Activated CD4-positive, alpha-beta T cell treated with anti-CD3 and anti-CD28 coated beads, Interleukin-2, amount 50 U/mL, for 1 hour (primary cell): Measurements from ENCODE around the gene CCDC187.

ENCODE experiments used
- DNase-seq: peaks from one replicate; pipeline ENCODE4 v3.0.0-alpha.2; 2020

Gene CCDC187

DNA sequence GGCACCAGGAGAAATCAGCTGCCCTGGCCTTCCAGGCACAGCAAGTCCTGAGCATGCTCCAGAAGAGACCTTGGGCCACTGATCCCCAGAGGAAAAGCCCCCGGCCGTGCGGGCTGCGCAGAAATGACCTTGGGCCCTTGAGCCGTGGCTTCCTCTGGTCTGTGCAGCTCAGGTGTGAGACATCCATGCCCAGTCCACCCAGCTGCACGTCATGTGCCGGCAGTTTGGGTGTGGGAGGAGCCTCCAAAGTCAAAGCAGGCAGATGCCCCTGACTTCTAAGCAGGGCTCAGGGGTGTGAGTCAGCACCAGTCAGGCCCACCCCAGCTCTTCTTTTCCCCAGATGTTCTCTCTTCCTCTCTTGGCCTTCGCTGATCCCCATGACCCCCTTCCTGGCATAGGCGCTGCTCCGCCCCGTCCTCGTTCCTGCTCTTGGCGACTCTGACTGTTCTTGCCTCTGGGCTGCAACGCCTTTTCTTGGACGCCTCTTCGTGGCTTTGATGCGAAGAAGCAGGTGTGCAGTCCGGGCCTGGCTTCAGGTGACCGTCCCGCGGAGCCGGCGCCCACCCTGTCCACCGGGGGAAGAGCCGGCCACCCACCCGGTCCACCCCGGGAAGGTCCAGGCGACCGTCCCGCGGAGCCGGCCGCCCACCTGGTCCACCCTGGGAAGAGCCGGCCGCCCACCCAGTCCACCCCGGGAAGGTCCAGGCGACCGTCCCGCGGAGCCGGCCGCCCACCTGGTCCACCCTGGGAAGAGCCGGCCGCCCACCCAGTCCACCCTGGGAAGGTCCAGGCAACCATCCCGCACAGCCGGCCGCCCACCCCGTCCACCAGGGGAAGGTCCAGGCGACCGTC, 52.4 kb downstream of the CCDC187 start:
- no peak for DNase-seq

DNA sequence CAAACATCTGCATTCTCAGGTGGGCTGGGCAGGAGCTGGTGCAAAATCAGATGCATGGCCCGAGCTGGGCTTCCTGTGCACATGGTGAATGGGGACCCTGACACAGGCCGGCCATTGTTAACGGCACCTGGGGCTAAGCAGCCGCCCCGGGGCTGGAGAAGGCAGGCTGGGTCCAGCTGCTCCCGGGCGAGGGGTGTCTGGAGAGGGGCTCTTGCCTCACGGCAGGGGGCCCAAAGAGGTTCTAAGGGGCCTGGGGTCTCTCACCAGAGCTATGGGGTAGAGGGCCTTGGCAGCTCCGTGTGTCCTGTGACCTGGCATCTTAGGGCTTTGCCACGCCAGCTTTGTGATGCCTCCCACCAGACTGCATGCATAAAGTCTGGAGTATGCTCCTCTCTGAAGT, 53.2 kb downstream of the CCDC187 start:
- no peak for DNase-seq

DNA sequence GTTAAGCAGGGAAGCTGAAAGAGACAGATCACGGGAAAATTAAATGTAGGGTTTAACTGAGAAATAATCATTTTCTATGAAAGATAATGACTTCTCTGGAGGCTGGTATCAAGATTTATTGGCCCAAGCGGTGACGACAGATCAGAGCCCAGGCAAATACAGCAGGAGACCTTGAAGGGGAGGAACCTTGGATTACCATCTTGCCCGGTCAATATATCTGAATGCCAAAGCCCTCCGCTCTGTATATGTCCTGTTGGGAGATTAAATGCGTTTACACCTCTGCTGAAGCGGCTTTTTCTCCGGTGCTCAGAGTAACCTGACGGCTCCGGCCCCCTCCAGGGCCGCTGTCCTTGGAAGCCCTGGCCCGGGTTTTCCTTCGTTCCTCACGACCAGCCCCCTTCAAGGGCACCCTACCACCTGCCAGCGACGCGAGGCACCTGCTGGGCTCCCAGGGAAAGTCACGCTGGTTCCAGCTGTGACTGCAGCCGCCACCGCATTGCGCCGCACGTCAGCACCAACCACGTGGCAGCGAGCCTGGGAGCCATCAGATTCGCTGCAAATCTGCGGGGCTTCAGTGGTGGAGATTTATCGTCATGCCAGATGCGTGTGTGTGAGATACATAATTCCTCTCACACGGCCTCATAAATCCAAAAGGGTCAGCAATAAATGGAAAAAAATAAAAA, 53.9 kb downstream of the CCDC187 start:
- DNase-seq, result no peak

DNA sequence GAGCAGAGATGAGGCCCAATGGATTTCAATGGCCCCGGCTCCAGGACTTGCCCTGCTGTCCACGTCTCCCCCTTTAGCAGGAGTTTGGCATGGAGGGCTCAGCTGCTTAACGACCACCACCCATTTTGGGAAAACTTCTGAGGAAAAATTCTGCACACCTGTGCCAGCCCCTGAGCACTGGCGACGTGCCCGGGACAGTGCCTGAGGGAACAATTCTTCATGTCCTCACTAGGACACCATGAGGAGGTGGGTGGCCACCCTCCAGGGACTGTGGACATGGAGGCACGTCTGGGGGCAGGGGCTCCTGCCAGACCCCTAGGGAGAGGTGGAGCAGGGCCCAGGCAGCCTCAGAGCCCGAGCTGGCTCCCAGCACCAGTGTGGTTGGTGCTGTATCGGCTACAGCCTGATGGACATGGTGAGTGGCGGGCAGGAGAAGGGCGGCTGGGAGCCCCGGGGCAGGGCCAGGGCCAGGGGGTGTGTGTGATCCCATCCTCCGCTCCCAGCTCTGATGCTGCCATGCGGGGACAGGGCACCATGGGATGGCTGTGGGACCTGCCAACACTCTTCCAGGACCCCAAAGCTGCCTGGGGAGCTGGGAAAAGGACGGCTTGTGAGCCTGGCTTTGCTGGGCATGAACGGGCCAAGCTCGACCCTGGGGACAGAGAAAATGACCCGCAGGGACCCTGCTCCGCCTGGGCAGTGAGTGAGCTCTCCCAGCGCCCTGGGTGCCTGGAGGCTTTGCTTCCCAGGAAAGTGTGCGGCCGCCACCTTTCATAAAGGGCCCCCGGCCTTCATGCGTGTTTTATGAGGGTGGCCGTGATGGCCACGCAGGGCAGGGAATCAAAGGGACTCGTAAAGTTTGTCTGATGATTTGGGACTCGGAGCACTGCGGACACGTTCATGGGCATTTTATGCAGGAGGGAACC, 54.7 kb downstream of the CCDC187 start:
- no peak for DNase-seq

DNA sequence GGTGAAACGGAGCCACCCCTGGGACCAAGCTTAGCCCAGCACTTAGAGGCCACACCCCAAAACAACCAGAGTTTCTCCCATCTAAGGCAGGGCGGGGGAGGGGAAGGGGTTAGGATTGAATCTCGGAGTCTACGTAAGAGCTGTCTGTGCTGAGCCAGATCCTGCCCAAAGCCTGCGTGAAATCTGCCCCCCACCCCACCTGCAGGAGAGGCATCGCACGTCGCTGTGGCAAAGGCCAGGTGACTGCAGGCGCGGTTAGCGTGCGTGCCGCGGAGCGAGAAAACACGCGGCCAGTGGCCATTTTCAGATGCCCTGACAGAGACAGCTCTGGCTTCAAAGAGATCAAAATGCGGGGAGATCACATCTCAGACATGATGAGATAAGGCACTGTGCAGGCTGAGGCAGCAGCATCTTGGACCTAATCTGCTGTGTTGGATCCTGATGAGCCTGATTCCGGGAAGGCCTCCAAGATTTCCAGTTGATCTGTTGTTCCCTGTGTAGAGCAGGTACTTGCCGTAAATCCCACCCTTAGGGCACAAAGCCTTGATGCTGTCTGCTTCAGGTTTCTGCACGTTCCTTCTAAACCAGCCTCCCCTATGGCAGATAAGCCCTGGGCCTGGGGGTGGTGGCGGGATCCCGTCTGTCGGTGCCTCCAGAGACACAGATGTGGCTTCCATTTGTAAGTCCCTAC, 55.8 kb downstream of the CCDC187 start:
- DNase-seq, result no peak

DNA sequence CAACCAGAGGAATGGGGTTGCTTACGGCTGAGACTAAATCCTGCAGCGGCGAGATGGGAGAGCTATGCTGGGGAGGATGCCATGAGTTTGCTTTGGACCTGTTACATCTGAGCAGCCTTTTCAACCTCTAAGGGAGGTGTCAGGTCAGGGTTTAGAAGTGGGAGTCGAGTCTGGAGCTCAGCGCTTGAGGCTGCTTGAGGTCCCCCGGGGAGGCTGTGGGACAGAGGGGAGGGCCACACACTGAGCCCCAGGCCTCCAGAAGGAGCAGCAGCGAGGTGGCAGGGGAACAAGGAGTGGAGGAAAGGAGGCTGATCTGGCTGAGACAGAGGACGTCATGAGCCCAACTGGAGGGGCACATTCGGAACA, 56.4 kb downstream of the CCDC187 start:
- DNase-seq, result no peak

DNA sequence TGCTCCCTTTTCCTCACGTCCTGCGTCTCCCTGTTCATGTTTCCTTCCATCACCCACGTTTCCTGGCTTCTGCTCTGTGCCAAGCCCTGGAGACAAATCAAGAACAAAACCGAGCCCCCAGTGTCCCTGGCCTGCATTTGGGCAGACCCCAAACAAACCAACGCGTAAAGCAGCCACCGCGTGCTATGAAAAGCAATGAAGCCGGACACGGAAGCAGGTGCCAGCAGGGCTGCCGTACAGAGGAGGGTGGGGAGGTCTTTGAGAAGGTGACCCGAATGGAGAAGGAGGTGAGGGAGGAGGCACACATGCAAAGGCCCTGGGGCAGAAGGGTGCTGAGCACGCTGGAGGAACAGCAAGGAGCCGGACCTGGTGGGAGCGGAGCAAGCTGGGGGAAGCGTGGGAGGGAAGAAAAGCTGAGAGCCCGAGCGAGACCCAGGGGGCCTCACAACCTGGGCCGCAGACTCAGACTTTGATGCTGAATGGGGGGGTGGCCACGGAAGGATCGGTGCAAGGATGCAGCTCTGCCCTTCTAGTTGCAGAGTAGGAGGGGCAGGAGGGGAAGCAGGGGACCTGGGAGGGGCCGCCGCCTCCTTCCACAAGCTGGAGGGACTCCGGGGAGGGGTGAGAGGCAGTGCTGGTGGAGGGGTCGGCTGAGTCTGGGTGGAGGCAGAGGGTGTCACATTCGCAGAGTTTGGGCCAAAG, 56.9 kb downstream of the CCDC187 start:
- no peak for DNase-seq

DNA sequence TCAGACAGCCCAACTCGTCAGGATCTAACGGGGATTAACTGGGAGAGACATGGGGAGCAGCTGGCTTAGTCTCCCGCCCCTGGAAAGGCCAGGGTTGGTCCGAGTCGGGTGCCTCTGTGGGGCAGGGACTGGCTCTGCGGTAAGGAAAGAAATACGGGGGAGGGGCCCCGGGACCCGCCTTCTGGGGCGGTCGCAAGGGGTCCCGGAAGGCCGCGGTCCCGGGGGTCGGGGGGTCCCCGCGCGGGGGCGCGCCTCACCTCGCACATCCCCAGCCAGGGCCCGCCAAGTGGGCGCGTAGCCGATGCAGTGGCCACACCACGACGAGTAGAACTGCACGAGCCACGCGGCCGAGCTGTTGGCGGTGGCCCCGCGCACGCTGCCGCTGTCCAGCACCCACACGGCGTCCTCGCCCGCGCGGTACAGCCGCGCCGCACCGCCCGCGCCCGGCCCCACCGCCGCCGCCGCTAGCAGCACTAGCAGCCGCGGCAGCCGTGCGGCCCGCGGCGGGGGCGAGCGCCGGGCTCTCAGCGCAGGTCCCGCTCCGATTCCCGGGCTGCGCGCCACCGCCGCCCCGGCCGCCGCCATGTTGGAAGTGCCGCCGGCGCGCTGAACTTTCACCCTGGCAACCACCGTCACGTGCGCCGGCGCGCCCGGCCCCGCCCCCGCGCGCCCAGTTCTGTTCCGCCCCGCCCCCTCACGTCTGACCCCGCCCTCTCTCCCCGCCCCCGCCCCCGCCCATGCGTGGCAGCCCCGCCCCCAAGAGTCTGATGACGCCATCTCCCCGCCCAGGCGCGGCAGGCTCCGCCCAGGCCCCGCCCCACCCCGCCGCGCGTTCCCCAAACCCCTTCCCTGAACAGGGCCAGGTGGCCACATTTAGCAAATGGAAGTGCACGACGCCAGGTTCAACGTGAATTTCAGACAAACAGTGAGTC, 58.4 kb downstream of the CCDC187 start, which contains the start of gene QSOX2:
Gene QSOX2 (minus strand): TSS at position 594 of the 932 bp plus-strand sequence. CDS start 9 bp downstream, at position 585.
- peak; percentile 83 for DNase-seq

DNA sequence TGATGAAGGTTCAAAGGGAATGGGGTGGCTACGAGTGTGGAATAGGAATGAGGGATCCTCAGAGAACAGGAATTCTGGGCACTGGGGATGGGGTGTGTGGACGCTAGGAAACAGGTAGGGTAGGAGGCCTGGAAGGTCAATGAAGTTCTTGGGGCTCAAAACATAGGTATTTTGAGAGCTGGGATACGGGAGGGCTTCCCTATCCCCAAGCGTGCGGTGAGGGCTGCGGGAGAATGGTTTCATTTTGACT, 59.0 kb downstream of the CCDC187 start:
- no peak for DNase-seq

DNA sequence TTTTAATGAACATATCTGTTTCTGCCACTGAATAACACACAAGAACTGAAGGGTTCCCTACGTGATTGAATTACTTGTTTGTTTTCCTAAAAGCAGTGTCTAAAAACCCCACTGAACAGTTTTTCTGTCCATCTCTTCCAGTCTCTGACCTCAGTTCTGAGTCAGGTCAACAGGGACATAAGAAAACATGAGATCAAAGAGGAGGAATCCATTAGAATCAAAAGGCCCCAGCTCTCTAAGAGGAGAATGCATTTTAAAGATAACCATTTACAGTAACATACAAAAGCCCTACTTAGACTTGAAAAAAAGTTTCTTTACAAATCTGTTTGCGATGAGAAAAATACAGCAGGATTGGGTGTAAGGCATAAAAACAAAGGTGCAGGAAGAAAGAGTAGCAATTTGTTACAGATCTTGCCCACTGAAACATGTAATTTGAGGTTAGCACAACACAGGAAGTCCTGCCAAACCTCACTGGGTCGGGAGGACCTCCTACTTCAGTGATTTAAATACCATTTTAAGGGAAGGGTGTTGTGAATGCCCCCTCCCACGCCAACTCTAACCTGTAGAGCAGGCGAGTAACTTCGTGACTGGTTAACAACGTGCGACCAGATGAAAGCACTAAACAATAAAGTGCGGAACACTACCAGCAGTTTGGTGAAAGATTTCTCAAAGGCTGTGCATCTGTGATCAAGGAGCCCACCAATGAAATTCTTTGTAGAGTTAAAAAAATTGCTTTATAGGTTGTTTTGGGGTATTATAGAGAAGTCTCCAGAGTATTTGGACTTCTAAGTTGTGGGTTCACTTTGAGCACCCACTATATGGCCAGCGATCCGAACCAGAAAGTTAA, 59.5 kb downstream of the CCDC187 start:
- DNase-seq, result peak; percentile 13

DNA sequence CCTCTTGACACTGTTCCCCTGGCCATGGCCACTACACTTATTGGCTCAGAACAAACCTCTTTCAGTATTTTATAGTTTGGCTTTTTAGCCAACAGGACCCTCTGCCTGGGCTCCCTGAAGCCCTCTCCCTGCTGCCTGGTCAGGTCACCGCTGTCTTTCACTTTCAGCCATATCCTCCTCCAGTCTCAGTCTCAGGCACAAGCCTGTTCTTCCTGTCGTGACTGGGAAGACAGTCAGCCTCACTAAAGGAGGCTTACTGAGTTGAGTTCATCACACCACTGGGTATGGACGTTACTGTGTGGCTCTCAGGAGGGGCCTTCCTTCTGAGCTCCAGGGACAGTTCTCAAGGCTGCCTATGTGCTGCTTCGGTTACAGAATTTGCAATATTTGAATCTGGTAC, 60.3 kb downstream of the CCDC187 start:
- DNase-seq, result no peak

DNA sequence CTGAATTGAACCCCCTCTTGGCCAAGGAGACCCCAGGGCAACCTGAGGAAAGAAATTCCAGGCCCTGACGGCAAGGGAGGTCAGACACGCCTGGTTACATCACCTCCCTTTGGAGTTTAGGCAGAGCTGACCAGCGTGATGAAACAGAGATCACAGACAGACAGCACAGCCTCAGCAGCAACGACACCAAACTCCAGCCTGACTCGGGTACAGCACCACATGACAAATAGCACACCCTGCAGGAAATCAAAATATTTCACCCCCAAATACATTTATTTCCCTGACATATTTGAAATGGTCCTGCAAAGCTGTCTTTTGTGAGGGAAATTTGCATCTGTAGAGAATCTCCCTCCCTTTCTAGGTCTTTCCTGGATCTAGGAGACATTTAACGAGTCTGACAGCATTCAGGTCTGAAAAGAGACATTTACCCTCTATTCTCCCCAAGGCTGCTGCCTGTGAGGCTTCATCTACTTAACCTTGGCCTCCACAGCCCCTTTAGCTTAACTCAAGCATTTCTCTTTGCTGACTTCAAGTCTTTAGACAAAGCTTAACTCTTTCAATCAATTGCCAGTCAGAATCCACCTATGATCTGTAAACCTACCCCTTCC, 60.9 kb downstream of the CCDC187 start:
- DNase-seq, result no peak

DNA sequence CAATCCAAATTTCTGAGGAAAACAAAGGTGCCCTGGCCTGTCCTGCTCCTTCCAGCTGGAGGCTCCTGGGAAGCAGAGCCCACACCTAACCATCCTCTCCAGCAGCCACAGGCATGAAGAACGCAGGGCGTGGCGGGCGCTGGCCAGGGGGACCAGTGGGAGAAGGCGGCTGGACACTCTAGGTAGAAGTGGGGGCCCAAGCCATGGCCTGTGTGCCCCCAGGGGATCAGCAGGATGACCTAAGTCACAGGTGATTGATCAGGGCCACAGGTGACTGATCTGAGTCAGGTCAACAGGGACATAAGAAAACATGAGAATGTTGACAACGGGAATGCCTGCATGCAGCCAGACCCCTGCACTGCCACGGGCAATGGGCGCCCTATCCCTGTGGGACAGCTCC, 61.6 kb downstream of the CCDC187 start:
- DNase-seq, result no peak

DNA sequence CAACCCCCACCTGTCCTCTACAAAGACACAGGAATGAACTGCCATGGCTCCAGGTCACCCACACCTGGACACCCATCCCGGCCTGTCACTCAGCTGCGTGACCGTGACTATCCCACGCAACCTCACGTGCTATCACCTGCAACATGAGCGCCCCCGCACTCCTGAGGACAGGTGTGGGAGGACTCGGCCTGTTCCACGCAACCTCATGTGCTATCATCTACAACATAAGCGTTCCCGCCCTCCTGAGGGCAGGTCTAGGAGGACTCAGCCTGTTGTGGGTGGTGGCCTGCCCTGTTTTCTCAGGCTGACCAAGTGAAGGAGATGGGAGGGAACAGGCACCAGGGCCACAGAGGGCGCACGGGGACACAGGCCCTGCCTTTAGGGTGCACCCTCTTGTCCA, 62.4 kb downstream of the CCDC187 start:
- no peak for DNase-seq

DNA sequence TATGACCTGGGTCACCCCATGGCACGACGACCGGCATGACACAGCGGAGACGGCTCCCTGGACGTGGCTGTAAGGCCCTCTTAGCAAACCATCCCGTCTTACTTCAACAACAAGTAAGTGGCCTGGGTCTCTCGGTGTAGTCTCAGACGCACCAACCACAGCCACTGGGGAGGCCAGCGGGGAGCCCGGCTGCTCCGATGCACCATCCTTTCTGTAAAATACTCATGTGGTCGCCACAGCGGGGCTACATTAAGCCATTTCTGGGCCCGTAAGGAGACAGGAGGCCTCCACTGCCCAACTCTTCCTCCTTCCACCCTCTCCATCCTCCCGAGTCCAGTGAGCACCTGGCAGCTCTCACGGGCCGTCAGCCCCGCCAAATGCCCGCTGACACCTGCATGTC, 63.0 kb downstream of the CCDC187 start:
- no peak for DNase-seq

DNA sequence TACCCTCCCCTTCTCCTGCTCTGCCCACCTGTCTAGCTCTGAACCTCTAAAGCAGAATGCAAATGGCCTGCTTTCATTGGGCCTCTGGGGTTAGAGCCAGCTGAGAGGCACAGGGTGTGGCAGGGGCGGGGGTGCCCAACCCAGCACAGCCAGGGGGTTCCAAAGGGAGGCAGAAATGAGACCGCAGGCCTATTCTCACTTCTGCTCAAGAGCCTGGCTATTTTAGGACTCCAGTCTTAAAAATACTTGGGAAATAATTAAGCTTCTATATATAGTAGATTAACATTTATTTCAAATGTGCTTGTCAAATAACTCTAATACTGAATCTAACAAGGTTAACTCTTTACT, 63.9 kb downstream of the CCDC187 start:
- no peak for DNase-seq

DNA sequence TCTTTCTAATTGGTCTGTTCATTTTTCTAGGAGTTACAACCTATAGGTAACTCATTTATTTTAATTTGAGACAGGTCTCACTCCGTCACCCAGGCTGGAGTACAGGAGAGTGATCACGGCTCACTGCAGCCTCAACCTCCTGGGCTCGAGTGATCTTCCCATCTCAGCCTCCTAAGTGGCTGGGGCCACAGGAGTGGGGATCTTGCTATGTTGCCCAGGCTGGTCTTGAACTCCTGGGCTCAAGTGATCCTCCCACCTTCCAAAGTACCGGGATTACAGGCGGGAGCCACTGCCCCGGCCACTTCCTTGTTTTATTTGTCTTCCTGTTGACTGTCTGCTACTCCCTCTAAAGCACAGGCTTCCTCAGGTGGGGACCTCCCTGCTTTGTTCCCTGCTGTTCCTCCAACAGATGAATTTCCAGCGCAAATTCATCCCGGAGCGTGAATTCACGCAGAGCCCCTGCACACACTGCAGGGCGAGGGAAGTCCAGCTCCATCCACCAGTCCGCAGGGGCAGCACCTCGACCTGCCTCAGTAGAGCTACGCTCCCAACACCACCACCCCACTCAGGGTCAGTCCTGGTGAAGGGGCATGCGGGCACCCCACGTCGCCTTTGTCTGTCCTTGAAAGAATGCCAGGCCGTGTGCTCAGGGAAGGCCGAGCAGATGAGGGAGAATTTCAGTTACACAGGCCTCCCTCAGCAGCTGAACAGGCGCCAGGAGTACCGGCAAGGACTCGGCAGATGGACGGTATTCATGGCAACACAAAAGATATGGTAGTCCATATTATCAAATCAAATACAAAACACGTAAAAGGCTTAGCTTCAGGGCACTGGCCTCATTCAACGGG, 64.5 kb downstream of the CCDC187 start:
- DNase-seq, result no peak

DNA sequence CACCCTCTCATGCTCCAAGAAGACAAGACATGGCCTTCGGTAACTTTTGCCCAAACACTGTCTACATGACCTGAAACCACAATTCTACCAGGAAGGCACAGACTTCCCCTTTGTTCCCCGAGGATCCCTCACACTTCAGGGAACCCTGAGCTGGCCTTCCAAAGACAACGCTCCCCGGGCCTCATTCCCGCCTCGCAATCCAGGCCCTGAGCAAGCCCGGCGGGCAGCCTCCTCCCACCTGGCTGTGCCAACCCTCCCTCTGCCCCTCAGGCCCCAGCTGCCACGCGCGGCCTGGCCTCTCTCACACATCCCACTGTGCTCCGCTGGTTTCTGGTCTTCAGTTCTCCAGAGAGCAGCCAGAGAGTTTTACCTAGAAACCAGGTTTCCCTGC, 65.6 kb downstream of the CCDC187 start:
- no peak for DNase-seq
